Central memory CD8-positive, alpha-beta T cell (primary cell): Measurements from ENCODE around the gene PPL.

Experiments used
- ATAC-seq: fragments of 150-1000 bp; cut with Tn5 transposase; replicated peaks from 2 replicates; pipeline ENCODE4 v1.10.0; 2022; ENCODE audit warnings: mild to moderate bottlenecking, moderate FRiP score, moderate number of reproducible peaks; ENCODE audit not compliant: poor library complexity, severe bottlenecking; ENCODE audit errors: extremely low read depth
- DNase-seq, 2 donors: peaks; one replicate each; pipeline ENCODE4 v3.0.0; 2021; ENCODE audit warnings: low spot score in 2 of 2
- H3K27ac Mint-ChIP-seq: one replicate; pipeline ENCODE4 v1.8.0; 2022; ENCODE audit warnings: low read depth, mild to moderate bottlenecking, moderate library complexity, mixed read lengths
- H3K27me3 Mint-ChIP-seq: one replicate; pipeline ENCODE4 v1.8.0; 2022; ENCODE audit warnings: mixed read lengths
- H3K36me3 Mint-ChIP-seq: one replicate; pipeline ENCODE4 v1.8.0; 2022; ENCODE audit warnings: mild to moderate bottlenecking, moderate library complexity, mixed read lengths; ENCODE audit not compliant: insufficient read depth
- H3K4me1 Mint-ChIP-seq: one replicate; pipeline ENCODE4 v1.8.0; 2022; ENCODE audit warnings: mixed read lengths
- H3K4me3 Mint-ChIP-seq: one replicate; pipeline ENCODE4 v1.8.0; 2022; ENCODE audit warnings: mild to moderate bottlenecking, moderate library complexity, mixed read lengths
- H3K9me3 Mint-ChIP-seq: one replicate; pipeline ENCODE4 v1.8.0; 2022; ENCODE audit warnings: mixed read lengths

Gene PPL

GRCh38 chr16:4882000-4882632, 54.8 kb downstream of the PPL start:
- no peak for ATAC-seq
- Mint-ChIP-seq H3K9me3 (no peaks in the 10 kb centered on the region), H3K36me3 (peaks cover 34% of the 10 kb centered on the region), H3K4me1 (peaks cover 6% of the 10 kb centered on the region), H3K27ac (no peak overlapping the region), H3K4me3 (no peak overlapping the region), H3K27me3 (no peaks in the 10 kb centered on the region)
- DNase-seq = no peak

- Mint-ChIP-seq H3K27ac (peak overlapping the region; percentile 16), H3K4me1 (peaks cover 5% of the 10 kb centered on the region)
- ATAC-seq = no peak
These were observed 56.9 kb downstream of the PPL start for GRCh38 chr16:4880006-4880580.

GRCh38 chr16:4879049-4879448, 57.9 kb downstream of the PPL start:
- Mint-ChIP-seq H3K4me3 (no peak overlapping the region), H3K36me3 (peaks cover 40% of the 10 kb centered on the region), H3K9me3 (no peaks in the 10 kb centered on the region), H3K27ac (no peak overlapping the region), H3K27me3 (no peaks in the 10 kb centered on the region), H3K4me1 (peaks cover 5% of the 10 kb centered on the region)
- ATAC-seq (no peak), DNase-seq (no peak)

More at GRCh38 chr16:4880006-4880580, 56.9 kb downstream of the PPL start:
- Mint-ChIP-seq H3K36me3 (peaks cover 41% of the 10 kb centered on the region), H3K27me3 (no peaks in the 10 kb centered on the region), H3K9me3 (no peaks in the 10 kb centered on the region), H3K4me3 (no peak overlapping the region)
- no peak for DNase-seq

DNA sequence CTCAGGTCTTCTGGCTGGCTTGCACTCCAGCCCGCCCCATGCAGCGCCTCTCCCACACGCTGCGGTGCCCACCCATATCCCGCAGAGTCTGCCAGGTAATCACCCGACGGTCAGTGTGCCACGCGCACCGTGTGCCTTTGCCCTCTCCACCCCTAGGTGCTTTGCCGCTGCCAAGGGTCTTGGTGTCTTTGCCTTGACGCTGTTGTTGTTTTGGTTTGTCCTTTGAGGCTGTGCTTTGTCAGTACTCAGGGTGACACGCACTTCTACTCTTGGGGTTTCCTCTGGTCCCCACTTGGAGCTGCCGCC, 59.6 kb downstream of the PPL start:
- no peak overlapping the region for H3K27ac Mint-ChIP-seq
- DNase-seq (no peak), ATAC-seq (no peak)
- no peaks in the 10 kb centered on the region for H3K9me3 Mint-ChIP-seq
- no peaks in the 10 kb centered on the region for H3K27me3 Mint-ChIP-seq
- peaks cover 46% of the 10 kb centered on the region for H3K36me3 Mint-ChIP-seq
- no peak overlapping the region for H3K4me3 Mint-ChIP-seq
- peaks cover 5% of the 10 kb centered on the region for H3K4me1 Mint-ChIP-seq

DNA sequence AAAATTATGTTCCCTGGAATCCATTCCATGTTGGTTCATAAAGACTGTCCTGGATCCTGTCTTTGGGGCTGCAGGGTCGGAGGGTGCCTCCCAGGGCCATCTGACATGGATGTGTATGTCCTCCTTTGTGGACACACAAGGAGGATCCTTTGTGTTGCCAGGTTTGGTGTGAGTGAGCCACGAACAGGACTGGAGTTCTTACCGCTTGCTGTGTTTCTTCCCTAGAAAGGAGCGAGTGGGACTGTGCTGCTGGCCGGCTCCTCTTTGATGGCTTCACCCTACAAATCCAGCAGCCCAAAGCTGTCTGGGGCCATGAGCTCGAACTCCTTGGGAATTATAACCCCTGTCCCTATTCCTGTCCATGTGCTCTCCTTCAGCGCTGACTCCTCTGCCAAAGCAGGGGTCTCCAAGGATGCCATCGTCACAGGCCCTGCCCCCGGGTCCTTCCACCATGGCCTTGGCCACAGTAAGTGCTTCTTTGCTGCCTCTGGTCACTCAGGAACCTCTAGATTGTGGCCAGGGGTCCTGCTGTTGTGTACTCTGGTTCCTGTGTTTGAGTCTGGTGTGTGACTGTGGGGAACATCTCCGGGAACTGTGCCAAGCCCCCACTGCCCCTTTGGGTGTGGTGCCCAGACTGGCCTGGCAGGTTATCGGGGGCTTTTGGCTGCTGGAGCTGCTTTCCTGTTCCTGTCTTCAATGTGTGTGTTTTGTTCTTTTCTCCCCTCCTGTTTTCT, 60.1 kb downstream of the PPL start:
- no peak for ATAC-seq
- Mint-ChIP-seq H3K4me3 (no peak overlapping the region), H3K4me1 (peaks cover 5% of the 10 kb centered on the region), H3K27ac (no peak overlapping the region), H3K36me3 (peaks cover 45% of the 10 kb centered on the region), H3K9me3 (no peaks in the 10 kb centered on the region), H3K27me3 (no peaks in the 10 kb centered on the region)
- DNase-seq = no peak

DNA sequence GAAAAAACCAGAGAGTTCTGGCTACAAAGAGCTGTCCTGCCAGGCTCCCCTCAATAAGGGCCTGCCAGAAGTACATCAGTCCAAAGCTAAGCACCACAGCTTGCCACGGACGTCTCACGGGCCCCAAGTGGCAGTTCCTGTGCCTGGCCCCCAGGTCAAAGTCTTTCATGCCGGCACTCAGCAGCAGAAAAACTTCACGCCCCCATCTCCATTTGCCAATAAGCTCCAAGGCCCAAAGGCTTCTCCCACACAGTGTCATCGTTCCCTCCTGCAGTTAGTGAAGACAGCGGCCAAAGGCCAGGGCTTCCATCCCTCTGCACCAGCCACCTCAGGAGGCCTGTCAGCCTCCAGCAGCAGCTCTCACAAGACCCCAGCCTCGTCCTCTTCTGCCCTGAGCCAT, 62.3 kb downstream of the PPL start:
- Mint-ChIP-seq H3K4me3 (no peak overlapping the region), H3K36me3 (peaks cover 47% of the 10 kb centered on the region), H3K9me3 (no peaks in the 10 kb centered on the region), H3K27ac (peak overlapping the region; percentile 79), H3K27me3 (no peaks in the 10 kb centered on the region), H3K4me1 (peaks cover 5% of the 10 kb centered on the region)
- ATAC-seq (no peak), DNase-seq (no peak)

DNA sequence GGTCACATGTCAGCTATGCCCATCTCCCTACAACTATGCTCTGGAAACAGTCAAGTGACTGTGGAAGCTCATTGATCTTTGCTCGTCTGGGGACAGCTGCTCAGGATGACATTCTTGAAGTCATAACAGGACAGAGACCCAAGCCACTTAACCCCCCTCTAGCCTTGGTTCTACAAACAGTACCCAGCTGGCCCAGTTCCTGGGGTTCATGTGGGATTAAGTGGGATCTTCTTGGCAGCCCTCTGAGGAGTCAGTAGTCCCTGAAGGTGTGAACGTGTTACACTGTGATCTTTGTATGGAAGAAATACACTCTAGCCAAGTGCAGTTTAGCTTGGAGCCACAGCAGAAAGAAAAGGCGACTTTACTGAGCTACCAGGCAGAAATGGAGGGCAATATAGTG, 63.9 kb downstream of the PPL start:
- peaks cover 51% of the 10 kb centered on the region for H3K36me3 Mint-ChIP-seq

DNA sequence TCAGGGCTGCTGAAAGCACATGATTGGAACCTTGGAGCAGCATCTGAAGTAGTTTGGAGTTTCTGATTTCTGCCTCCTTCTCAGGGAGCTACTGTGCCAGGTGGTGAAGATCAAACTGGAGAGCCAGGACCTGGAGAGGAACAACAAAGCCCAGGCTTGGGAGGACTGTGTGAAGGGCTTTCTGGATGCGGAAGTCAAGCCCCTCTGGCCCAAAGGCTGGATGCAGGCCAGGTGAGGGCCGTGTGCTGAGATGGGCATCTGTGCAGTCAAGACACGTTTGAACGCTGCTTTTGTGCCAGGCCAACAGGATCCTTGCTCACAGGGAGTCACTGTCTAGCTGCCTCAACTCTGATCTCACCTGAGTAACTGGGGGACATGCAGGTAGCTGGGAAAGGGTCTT, 65.9 kb downstream of the PPL start:
- no peak for ATAC-seq
- Mint-ChIP-seq H3K27me3 (no peaks in the 10 kb centered on the region), H3K27ac (no peak overlapping the region), H3K4me3 (no peak overlapping the region), H3K36me3 (peaks cover 50% of the 10 kb centered on the region), H3K9me3 (no peaks in the 10 kb centered on the region), H3K4me1 (peaks cover 34% of the 10 kb centered on the region)
- DNase-seq = no peak

More for the DNA sequence above, 63.9 kb downstream of the PPL start:
- no peak overlapping the region for H3K4me3 Mint-ChIP-seq
- H3K9me3 Mint-ChIP-seq = no peaks in the 10 kb centered on the region
- no peaks in the 10 kb centered on the region for H3K27me3 Mint-ChIP-seq
- DNase-seq (no peak), ATAC-seq (no peak)
- H3K27ac Mint-ChIP-seq = no peak overlapping the region
- peaks cover 21% of the 10 kb centered on the region for H3K4me1 Mint-ChIP-seq

DNA sequence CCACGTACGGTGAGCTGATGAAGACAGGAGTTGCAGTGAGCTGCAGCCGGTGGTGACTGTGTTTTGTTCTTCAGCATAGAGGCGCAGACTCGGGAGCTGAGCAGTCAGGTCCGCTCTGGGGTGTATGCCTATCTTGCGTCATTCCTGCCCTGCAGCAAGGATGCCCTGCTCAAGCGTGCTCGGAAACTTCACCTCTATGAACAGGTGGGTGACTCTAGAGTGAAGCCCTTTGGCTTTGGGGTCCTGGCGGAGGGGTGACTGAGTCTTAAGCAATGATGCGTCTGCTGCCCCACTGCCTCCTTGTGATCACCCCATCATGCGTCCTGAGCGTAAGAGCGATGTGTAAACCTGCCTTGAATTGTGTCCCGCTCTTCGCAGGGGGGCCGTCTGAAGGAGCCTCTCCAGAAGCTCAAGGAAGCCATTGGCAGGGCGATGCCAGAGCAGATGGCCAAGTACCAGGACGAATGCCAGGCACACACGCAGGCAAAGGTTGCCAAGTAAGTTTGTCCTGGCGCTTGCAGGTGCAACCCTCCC, 66.7 kb downstream of the PPL start:
- H3K27ac Mint-ChIP-seq = no peak overlapping the region
- peaks cover 32% of the 10 kb centered on the region for H3K4me1 Mint-ChIP-seq
- ATAC-seq (no peak), DNase-seq (no peak)
- H3K27me3 Mint-ChIP-seq = no peaks in the 10 kb centered on the region
- H3K36me3 Mint-ChIP-seq = peaks cover 46% of the 10 kb centered on the region
- no peaks in the 10 kb centered on the region for H3K9me3 Mint-ChIP-seq
- no peak overlapping the region for H3K4me3 Mint-ChIP-seq

DNA sequence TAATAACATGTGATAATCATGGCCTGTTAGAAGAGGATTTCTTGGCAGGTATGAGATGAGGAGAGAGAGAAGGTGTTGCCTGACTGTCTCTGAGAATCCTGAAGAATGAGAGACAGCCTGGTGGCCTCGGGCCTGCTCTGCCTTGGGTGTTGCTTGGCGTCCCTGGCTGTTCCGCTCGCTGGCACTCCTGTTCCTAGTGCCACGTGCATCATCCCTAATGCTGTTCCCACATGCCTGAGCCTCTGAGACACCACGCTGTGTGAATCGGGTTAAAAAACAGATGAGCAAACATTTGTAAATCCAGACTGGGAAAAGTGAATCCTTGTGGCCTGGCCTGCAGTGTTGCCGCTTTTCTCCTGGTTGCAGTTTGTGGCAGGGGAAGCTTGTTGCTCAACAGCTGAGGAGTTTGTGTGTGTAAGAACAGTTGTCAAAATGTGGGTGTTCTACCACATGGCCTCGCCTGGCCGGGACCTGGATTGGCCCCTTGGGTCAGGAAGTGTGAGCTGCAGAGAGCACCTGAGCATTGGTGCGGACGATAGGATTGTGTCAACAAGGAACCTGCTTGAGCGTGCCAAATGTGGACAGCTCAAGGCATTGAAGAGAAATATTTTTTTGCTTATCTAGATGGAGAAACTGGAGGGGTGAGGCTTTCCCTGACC, 67.7 kb downstream of the PPL start:
- H3K4me1 Mint-ChIP-seq = peaks cover 33% of the 10 kb centered on the region
- ATAC-seq (no peak), DNase-seq (no peak)
- H3K9me3 Mint-ChIP-seq = no peaks in the 10 kb centered on the region
- peak overlapping the region; percentile 26 for H3K27ac Mint-ChIP-seq
- peaks cover 45% of the 10 kb centered on the region for H3K36me3 Mint-ChIP-seq
- no peak overlapping the region for H3K4me3 Mint-ChIP-seq
- no peaks in the 10 kb centered on the region for H3K27me3 Mint-ChIP-seq

DNA sequence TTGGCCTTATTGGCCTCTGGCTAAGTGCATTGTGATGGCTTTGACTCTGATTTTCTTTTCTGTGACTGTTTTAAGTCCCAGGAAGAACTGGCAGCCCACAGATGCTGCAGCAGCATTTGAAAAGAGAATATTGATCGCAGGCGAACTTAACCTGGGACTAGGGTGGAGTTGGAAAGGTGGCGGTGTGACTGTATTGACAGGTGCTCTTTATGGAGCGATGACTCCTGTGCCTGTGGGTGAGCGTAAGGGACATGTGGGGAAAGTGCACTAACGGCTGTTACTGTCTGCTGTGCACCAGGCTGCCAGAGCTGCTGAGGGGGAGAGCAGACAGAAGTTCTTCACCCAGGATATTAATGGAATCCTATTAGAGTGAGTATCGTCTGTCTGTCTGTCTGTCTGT, 68.4 kb downstream of the PPL start:
- Mint-ChIP-seq H3K27me3 (no peaks in the 10 kb centered on the region), H3K36me3 (peaks cover 47% of the 10 kb centered on the region), H3K27ac (no peak overlapping the region), H3K4me1 (peaks cover 33% of the 10 kb centered on the region), H3K9me3 (no peaks in the 10 kb centered on the region), H3K4me3 (no peak overlapping the region)
- DNase-seq = no peak
- no peak for ATAC-seq

- ATAC-seq = no peak
- Mint-ChIP-seq H3K27me3 (no peaks in the 10 kb centered on the region), H3K4me3 (no peak overlapping the region), H3K9me3 (no peaks in the 10 kb centered on the region), H3K4me1 (peaks cover 33% of the 10 kb centered on the region), H3K27ac (no peak overlapping the region), H3K36me3 (peaks cover 43% of the 10 kb centered on the region)
- DNase-seq = no peak
These were observed 68.9 kb downstream of the PPL start for GRCh38 chr16:4868026-4868425.
